Epithelial cell of prostate (primary cell): ENCODE data around the gene IQSEC1.
"Not testable (repeated sequence)": the region's sequence is repeated elsewhere in the genome, so short reads cannot be mapped to it uniquely, and the experiment has no call there.

Source experiments
- DNase-seq: peaks from one replicate; pipeline ENCODE4 v3.0.0-alpha.2; 2011; ENCODE audit warnings: low read depth, low spot score
- H3K27ac ChIP-seq: fragments of 450-650 bp; 2 replicates; pipeline ENCODE4 v1.5.1; 2017; ENCODE audit warnings: mild to moderate bottlenecking

Gene IQSEC1

DNA sequence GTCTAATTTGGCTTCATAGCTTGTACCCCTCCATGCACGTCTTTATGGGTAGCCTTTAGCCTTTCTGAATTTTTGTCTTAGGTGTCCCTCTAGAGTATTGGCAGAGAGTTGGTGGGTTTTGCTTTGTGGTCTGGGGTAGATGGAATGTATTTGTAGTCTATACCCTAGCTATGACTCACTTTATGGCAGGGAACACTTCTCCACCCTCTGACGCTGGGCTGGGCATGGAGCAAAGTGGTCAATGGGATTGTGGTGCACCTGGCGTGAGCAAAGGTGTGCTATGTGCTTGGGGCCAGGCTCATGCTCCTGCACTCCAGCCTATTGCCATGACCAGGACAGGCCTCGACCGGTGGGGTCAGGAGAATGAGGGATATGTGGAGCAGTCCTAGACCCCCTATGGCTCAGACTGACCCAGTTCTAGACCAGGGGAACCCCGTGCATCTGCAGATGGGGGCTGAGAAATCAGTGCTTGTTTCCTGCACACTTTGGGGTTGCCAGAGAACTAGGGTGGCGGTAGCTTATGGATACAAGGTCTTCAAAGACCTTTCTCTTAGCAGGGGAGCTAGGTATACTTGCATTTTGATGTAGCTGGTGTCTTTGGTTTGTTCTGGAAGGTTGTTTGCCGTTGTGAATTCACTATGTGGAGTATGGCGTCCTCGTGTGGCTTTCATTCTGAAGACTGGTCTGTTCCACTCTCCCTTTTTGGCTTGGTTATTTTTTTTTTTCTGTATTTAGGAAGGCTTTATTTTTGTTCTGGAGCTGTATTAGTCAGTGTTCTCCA, 182.4 kb downstream of the IQSEC1 start:
- no peak overlapping the region for H3K27ac ChIP-seq
- DNase-seq = no peak

DNA sequence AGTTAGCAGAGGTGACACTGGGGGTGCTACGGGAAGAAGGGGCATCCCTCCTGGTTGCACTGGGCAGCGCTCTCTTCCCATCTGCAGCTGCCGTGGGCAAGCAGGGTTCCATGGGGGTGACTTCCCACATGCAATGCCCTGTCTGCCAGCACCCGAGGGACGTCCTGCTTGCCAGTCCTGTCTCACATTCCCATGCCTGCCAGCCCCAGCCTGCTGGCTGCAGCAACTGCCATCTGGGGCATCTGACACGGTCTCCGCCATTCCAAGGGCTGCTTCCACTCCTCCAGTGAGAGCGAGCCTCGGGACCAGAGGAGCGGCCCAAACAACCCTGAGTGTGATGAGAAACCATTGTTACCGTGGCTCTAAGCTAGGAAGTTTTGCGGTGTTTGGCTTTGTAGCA, 186.5 kb downstream of the IQSEC1 start:
- H3K27ac ChIP-seq = no peak overlapping the region
- no peak for DNase-seq

DNA sequence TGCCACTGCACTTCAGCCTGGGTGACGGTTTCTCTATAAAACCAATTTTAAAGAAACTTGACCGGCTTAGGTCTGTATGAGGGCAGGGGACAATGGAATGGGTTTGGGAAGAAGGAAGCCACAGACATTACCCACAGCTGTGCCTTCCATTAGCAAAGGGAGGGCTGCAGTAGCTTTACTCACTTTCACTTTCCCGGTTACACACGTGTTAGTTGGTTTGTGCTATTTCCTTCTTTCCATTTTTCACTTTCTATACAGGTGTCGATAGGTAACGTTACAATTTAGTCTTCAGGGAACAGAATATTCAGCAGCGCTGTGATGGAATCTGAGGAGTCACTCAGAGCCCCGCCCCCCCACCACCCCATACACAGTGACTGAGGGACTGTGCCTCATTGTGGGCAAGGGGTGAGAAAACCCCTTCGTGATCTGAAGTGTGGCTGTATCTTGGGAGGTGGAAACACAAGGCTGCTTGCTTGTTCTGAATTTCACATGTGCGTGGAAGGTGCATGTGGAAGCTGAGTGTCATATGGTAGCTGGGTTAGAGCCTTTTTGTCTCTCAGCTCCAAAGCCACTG, 187.0 kb downstream of the IQSEC1 start:
- no peak for DNase-seq
- no peak overlapping the region for H3K27ac ChIP-seq

GRCh38 chr3:12885583-12885930, 187.7 kb downstream of the IQSEC1 start:
- no peak for DNase-seq
- no peak overlapping the region for H3K27ac ChIP-seq

GRCh38 chr3:12884790-12885582, 188.2 kb downstream of the IQSEC1 start:
- no peak overlapping the region for H3K27ac ChIP-seq

GRCh38 chr3:12884186-12884680, 189.0 kb downstream of the IQSEC1 start:
- no peak overlapping the region for H3K27ac ChIP-seq
- DNase-seq = no peak

More at GRCh38 chr3:12884790-12885582, 188.2 kb downstream of the IQSEC1 start:
- DNase-seq = no peak

- DNase-seq = no peak
- no peak overlapping the region for H3K27ac ChIP-seq
Measured at GRCh38 chr3:12882336-12883310, 190.6 kb downstream of the IQSEC1 start.

GRCh38 chr3:12881858-12882257, 191.4 kb downstream of the IQSEC1 start:
- not testable (repeated sequence) for H3K27ac ChIP-seq, DNase-seq

DNA sequence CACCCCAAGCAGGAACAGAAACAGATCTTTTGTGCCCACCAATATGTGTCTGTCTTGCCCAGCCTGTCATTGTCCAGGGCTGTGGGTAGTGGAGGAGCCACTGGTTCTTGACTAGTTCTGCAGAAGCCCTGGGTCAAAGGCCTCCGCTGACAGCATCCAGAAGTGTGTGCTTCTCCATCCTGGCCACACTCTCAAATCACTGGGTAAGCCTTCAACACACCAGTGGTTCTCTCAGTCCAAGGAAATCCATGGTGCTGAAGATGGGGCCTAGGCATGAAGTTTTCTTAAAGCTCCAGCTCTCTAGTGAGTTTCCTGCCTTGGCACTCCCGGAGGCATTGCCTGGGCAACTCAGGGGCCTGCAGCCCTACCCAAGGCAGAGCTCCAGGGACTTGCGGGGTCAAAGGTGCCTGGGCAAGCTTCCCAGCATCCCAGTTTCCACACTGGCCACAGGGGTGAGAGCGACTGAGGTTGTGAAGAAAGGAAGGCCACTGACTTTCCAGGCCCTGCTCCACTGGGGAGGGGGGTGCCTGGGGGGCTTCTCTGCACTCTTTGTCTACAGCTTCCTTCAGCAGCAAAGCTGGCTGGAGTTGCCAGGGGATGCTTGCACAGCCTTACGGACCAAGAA, 193.9 kb downstream of the IQSEC1 start:
- no peak overlapping the region for H3K27ac ChIP-seq
- DNase-seq = no peak

- not testable (repeated sequence) for DNase-seq, H3K27ac ChIP-seq
Measured at GRCh38 chr3:12878758-12879157, 194.5 kb downstream of the IQSEC1 start.

GRCh38 chr3:12878141-12878574, 195.1 kb downstream of the IQSEC1 start:
- H3K27ac ChIP-seq = no peak overlapping the region
- no peak for DNase-seq

- H3K27ac ChIP-seq = no peak overlapping the region
- no peak for DNase-seq
Measured at GRCh38 chr3:12877040-12877439, 196.2 kb downstream of the IQSEC1 start.

- no peak overlapping the region for H3K27ac ChIP-seq
- DNase-seq = no peak
Measured at GRCh38 chr3:12875857-12876836, 197.1 kb downstream of the IQSEC1 start.

DNA sequence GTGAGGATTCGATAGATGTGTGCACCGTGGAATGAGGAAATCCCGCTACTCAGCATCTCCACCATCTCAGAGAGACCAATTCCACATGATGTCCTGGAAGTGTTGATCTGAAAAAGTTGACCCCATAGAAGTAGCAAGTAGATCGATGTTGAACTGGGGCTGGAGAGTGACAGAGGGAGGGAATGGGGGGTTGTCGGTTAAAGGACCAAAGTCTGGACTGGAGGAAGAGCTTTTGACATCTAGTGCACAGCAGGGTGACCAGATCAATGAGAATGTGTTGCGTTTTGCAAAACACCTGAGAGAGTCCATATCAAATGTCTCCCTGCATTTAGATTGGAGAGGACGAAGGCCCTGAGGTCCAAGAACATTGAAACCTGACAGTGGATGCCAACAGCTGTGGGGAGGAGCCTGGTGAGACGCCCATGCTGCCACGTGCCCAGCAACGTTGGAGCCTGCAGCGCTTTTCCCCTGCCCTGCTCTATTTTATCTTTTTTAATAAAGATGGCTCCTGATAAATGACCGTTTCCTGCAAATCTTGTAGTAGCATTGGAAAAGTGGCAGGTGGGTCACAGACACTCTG, 201.7 kb downstream of the IQSEC1 start:
- no peak overlapping the region for H3K27ac ChIP-seq
- no peak for DNase-seq

- H3K27ac ChIP-seq = no peak overlapping the region
- no peak for DNase-seq
Measured at GRCh38 chr3:12870942-12871341, 202.3 kb downstream of the IQSEC1 start.

DNA sequence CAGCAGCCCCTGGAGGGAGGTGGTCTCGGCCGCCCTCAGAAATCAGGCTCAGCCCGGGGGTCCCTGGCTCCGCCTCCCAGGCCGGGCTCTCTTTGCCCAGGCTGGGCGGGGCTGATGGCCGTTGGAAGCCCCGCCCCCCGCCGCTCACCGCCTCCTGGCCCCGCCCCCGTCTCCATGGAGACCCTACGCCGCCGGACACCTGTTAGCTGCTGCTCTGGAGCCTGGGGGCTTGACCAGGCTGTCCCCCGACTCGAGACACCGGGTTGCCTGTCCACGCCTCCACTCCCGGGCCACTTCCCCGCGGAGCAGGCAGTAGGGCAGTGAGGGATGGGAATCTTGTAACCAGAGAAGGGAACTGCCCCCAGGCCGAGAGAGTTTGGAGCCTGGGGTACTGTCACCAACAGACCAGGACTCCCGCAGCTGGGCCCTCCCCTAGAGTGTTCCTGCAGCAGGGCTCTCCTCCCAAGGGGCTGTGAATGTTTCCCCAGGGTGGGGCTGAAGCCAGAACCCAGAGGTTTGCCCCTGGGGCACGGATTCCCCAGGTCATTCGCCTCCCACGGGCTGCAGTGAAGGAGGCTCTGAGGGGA, 204.1 kb downstream of the IQSEC1 start:
- DNase-seq = no peak
- no peak overlapping the region for H3K27ac ChIP-seq
